Stimulated activated naive CD8-positive, alpha-beta T cell treated with anti-CD3 and anti-CD28 coated beads, Interleukin-15, Interleukin-2, amounts not matched to agents 100 ng/mL and 50 ng/mL, for 24 hours (primary cell): ENCODE data around the gene AKAP8L.
"Not testable (repeated sequence)": the region's sequence is repeated elsewhere in the genome, so short reads cannot be mapped to it uniquely, and the experiment has no call there.

Source experiments
- H3K27ac Mint-ChIP-seq: one replicate; pipeline ENCODE4 v1.8.0; 2021; ENCODE audit warnings: mild to moderate bottlenecking, mixed read lengths
- H3K27me3 Mint-ChIP-seq: one replicate; pipeline ENCODE4 v1.8.0; 2021; ENCODE audit warnings: mixed read lengths
- H3K36me3 Mint-ChIP-seq: one replicate; pipeline ENCODE4 v1.8.0; 2021; ENCODE audit warnings: low read depth, mixed read lengths
- H3K4me1 Mint-ChIP-seq: one replicate; pipeline ENCODE4 v1.8.0; 2021; ENCODE audit warnings: low read depth, mixed read lengths
- H3K4me3 Mint-ChIP-seq: one replicate; pipeline ENCODE4 v1.8.0; 2021; ENCODE audit warnings: mild to moderate bottlenecking, mixed read lengths
- H3K9me3 Mint-ChIP-seq: one replicate; pipeline ENCODE4 v1.8.0; 2021; ENCODE audit warnings: mixed read lengths

Gene AKAP8L

DNA sequence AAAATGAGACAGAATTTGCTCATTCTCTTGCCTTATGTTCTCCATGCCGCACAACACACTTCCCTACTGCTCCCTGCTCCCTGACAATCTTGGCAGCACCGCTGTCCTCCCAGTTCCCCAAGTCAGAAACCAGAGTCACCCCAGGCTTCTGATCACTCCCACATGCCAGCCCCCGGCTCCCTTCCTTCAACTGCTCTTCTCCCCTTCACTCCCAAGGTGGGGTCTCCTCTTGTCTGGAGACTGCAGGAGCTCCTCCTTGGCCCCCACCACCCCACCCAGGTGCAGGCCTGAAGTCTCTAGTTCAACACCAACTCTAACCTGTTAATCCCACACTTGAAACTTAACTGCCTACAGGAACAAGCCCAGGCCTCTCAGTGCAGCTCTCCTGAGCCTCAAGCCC, 22.4 kb downstream of the AKAP8L start:
- Mint-ChIP-seq H3K27ac (peak overlapping the region; percentile 24), H3K36me3 (peaks cover 41% of the 10 kb centered on the region), H3K4me1 (peaks cover 16% of the 10 kb centered on the region), H3K27me3 (no peaks in the 10 kb centered on the region), H3K9me3 (no peaks in the 10 kb centered on the region), H3K4me3 (no peak overlapping the region)

DNA sequence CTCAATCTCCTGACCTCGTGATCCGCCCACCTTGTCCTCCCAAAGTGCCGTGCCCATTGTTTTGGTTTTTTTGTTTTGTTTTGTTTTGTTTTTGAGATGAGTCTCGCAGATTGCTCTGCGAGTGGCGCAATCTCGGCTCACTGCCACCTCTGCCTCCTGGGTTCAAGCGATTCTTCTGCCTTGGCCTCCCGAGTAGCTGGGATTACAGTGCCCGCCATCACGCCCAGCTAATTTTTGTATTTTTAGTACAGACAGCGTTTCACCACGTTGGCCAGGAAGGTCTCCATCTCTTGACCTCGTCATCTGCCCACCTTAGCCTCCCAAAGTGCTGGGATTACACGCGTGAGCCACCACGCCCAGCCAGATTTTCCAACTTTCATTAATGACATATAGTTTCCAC, 23.5 kb downstream of the AKAP8L start:
- Mint-ChIP-seq H3K27ac (peak overlapping the region; percentile 26), H3K36me3 (peaks cover 49% of the 10 kb centered on the region)

DNA sequence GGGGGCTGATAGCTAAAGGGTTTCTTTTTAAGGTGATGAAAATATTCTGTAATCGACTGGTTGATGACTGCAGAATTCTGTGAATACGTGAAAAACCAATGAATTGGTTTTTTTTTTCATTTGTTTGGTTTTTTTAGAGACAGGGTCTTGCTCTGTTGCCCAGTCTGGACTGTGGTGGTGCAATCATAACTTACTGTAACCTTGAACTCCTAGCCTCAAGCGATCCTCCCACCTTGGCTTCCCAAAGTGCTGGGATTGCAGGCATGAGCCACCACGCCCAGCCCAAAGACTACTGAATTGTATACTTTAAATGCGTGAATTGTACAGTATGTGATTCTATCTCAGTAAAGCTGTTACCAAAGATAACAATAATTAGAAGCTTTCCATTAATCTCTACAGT, 24.4 kb downstream of the AKAP8L start:
- no peak overlapping the region for H3K27ac Mint-ChIP-seq
- H3K4me1 Mint-ChIP-seq = peaks cover 21% of the 10 kb centered on the region

More for the DNA sequence above, 23.5 kb downstream of the AKAP8L start:
- H3K27me3 Mint-ChIP-seq, H3K4me3 Mint-ChIP-seq, H3K9me3 Mint-ChIP-seq: not testable (repeated sequence)
- H3K4me1 Mint-ChIP-seq = peaks cover 21% of the 10 kb centered on the region

DNA sequence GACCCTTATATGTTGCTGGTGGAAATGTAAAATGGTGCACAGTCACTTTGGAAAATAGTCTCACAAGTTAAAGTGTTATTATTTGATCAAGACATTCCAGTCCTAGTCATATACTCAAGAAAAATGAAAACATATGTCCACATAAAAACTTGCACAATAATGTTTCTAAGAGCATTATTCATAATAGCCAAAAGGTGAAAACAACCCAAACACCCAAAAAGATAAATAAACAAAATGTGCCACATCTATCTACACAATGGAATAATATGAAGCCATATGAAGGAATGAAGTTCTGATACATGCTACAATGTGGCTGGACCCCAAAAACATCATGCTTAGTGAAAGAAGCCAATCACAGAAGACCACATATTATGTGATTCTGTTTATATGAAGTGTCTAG, 24.8 kb downstream of the AKAP8L start:
- Mint-ChIP-seq H3K36me3 (peaks cover 59% of the 10 kb centered on the region), H3K27ac (no peak overlapping the region)

More for the DNA sequence above, 24.4 kb downstream of the AKAP8L start:
- Mint-ChIP-seq H3K9me3 (no peaks in the 10 kb centered on the region), H3K27me3 (no peaks in the 10 kb centered on the region), H3K4me3 (no peak overlapping the region), H3K36me3 (peaks cover 54% of the 10 kb centered on the region)

DNA sequence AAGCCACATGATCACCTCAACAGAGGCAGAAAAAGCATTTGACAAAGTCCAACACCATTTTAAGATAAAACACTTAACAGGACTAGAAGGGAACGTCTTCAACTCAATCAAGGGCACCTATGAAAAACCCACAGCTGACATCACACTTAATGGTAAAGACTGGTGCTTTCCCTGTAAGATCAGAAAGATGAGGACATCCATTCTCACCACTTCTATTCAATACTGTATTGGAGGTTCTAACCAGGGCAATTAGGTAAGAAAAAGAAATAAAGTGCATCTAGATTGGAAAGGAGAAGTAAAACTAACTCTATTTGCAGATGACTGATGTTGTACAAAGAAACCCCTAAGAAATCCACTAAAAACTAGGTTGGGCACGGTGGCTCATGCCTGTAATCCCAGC, 28.0 kb downstream of the AKAP8L start:
- Mint-ChIP-seq H3K27me3 (no peaks in the 10 kb centered on the region), H3K27ac (peak overlapping the region; percentile 5), H3K36me3 (peaks cover 51% of the 10 kb centered on the region), H3K4me1 (peaks cover 18% of the 10 kb centered on the region), H3K4me3 (no peak overlapping the region), H3K9me3 (no peaks in the 10 kb centered on the region)

More for the DNA sequence above, 24.8 kb downstream of the AKAP8L start:
- Mint-ChIP-seq H3K4me3 (no peak overlapping the region), H3K9me3 (no peaks in the 10 kb centered on the region), H3K4me1 (peaks cover 21% of the 10 kb centered on the region), H3K27me3 (no peaks in the 10 kb centered on the region)

DNA sequence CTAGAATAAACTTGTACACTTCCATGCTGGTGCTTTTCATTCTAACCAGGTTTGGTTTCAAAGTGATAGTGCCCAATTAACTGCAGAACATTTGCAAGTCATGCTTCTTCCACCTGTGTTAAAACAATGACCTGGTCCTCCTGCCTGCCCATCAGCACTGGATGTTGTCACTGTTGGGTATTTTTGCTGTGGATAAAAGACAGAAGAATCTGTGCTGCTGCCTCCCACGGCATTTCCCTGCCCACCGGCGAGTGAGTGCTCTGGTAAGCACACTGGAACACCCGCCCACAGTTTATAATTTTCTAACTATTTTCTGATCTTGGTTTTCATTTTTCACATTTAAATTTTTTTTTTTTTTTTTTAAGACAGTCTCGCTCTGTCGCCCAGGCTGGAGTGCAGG, 36.9 kb downstream of the AKAP8L start:
- Mint-ChIP-seq H3K36me3 (peaks cover 31% of the 10 kb centered on the region), H3K27ac (peak overlapping the region; percentile 74), H3K27me3 (no peaks in the 10 kb centered on the region), H3K4me1 (peaks cover 33% of the 10 kb centered on the region), H3K9me3 (no peaks in the 10 kb centered on the region), H3K4me3 (no peak overlapping the region)

DNA sequence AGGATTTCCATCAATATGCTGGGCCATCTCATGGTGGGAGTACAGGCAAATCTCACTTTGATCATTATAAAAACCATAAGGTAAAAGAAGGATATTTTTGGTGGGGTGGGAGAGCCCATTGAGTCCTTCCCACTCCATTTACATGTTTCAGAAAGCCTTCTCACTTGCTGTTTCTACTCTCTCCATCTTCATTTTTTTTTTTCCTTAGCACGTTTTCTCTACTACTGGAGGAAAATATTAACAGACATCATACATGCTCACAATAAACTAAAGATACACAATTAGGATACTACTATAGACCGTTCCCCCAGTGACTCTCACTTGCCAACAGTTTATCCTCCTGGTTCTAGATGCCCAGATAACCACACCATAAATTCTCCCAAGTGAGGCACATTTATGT, 37.4 kb downstream of the AKAP8L start:
- Mint-ChIP-seq H3K27ac (peak overlapping the region; percentile 74), H3K4me3 (peak overlapping the region; percentile 90)

DNA sequence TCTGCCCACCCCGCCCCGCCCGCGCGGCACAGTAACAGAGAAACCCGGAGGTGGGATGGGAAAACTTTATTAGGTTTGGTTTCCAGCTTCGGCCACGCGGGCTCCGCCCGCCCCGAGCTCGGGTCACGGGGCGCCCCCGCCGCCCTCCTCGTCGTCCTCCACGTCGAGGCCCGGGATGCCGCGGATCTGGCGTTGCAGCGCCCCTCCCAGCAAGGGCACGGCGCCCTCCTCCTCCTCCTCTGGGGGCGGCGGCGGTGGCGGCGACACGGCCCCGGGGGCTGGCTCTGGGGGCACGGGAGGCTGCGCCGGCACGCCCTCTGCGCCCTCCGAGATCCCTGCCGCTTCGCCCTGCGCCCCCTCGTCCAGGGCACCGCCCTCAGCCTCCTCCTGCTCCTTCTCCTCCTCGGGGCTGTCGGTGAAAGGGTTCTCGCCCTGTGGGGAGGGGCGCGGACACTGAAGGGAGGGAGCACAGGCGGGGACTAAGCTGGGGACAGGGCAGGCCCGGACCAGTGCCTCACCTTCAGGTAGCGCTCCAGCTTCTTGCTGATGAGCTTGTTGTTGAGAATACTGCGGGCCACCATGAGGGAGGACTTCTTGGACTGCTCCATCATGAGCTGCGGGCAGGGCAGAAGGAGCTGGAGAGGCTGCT, 38.7 kb downstream of the AKAP8L start:
- Mint-ChIP-seq H3K27me3 (no peaks in the 10 kb centered on the region), H3K9me3 (no peaks in the 10 kb centered on the region), H3K4me3 (peak overlapping the region; percentile 90), H3K4me1 (peaks cover 39% of the 10 kb centered on the region), H3K36me3 (peaks cover 28% of the 10 kb centered on the region), H3K27ac (peak overlapping the region; percentile 99)

More for the DNA sequence above, 37.4 kb downstream of the AKAP8L start:
- H3K4me1 Mint-ChIP-seq = peaks cover 37% of the 10 kb centered on the region
- H3K36me3 Mint-ChIP-seq = peaks cover 32% of the 10 kb centered on the region
- H3K9me3 Mint-ChIP-seq = no peaks in the 10 kb centered on the region
- no peaks in the 10 kb centered on the region for H3K27me3 Mint-ChIP-seq

DNA sequence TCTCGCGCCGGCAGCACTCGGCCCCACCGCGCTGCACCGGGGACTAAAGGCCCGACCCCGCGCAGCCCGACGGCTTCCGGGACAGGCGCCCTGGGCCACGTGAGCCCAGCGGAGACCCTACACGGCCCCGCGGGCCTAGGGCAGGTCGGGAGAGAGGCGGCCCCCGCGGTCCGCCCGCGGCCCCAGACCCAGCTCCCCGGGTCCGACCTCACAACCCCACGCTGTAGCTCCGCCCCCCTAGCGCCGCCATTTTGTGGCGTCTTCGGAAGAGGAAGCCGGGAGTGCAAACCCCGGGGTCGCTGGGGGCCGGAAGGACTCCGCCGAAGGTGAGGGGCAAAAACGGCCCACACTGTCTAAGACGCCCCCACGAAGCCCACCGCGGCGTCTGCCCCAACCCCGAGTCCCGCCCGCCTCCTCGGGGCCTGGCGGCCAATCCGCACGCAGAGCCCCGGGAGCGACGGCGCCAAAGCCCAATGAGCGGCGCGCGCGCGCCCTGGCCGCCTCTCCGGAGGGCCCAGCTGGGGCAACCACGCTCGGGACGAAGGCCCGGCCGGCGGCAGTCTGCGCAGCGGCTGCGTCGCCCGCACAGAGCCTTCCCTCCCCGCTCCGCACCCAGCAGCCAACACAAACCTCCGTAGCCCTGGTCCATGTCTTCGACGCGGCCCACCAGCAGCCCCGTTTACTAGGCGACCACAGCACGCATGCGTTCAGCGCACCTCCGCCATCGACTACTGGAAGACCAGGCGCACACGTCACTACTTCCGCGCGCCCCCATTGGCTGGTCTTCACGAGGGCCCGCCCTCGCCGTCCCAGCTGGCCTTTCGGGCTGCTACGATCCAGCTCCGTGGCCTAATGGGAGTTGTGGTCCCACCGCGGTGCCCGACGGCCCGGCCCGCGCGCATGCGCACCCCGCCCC, 39.4 kb downstream of the AKAP8L start, which contains the start of gene AKAP8:
Gene AKAP8 (minus strand): TSS at position 705 of the 916 bp plus-strand sequence. CDS start 56 bp downstream, at position 649.
- Mint-ChIP-seq H3K27me3 (no peaks in the 10 kb centered on the region), H3K4me1 (peaks cover 41% of the 10 kb centered on the region), H3K4me3 (peak within 1 kb of the TSS; percentile 90), H3K9me3 (no peaks in the 10 kb centered on the region), H3K36me3 (peaks cover 28% of the 10 kb centered on the region), H3K27ac (peak within 1 kb of the TSS; percentile 99)

DNA sequence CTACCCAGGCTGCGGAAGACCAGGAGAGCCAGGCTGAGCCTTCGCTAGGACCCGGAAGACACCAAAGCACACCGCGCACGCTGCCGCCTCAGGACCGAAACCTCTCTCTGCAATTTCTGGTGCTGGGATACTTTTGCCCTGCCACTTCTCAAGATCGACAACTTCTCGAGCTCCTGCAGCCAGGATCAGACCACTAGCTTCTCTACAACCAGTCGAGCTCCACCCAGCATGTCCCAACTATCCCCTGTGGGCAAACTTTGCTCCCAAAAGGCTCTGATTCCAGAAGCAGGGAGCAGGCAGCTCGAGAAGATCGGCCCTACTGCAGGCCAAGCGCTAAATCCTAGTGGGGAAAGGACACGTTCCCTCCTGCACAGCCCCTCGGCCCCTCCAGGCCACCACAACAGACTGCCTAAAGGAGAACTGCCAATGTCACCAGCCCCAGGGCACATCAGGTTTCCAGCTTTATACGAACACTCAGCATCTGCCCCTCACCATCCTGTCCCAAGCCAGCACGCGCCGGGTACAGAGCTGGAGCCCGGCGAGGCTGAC, 40.2 kb downstream of the AKAP8L start:
- Mint-ChIP-seq H3K4me1 (peaks cover 41% of the 10 kb centered on the region), H3K9me3 (no peaks in the 10 kb centered on the region), H3K4me3 (peak overlapping the region; percentile 90), H3K27ac (peak overlapping the region; percentile 99), H3K36me3 (peaks cover 28% of the 10 kb centered on the region), H3K27me3 (no peaks in the 10 kb centered on the region)

DNA sequence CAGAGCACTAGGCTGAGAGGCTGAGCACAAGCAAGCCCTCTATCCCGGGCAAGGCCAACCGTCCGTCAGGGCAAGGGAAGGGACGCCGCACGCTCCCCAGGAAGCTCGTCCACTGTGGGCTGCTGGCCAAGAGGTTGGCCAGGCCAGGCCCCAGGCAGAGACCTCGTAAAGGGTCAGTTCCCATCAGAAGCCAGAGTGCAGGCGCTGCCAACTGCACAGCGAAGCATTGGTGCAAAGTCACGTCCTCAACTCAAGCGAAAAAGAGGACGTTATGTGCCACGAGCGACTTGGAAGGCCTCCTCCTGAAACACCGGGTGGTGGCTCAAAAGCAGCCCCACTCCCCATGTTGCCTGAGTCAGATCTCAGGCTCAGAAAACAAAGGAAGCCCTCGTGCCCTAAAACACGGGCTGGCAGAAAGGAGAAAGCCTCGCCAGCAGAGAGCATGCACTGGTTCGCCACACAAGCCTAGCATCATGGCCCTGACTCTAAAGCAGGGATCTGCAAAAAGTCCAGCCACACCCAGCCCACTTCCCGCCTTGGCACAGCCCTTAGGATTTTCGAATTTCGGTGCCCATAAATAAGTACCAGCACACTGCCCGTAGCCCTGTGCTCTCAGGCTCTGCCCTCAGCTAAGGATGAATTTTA, 43.9 kb downstream of the AKAP8L start:
- Mint-ChIP-seq H3K36me3 (peaks cover 37% of the 10 kb centered on the region), H3K27ac (peak overlapping the region; percentile 65), H3K27me3 (no peaks in the 10 kb centered on the region), H3K4me3 (no peak overlapping the region), H3K4me1 (peaks cover 34% of the 10 kb centered on the region), H3K9me3 (no peaks in the 10 kb centered on the region)

DNA sequence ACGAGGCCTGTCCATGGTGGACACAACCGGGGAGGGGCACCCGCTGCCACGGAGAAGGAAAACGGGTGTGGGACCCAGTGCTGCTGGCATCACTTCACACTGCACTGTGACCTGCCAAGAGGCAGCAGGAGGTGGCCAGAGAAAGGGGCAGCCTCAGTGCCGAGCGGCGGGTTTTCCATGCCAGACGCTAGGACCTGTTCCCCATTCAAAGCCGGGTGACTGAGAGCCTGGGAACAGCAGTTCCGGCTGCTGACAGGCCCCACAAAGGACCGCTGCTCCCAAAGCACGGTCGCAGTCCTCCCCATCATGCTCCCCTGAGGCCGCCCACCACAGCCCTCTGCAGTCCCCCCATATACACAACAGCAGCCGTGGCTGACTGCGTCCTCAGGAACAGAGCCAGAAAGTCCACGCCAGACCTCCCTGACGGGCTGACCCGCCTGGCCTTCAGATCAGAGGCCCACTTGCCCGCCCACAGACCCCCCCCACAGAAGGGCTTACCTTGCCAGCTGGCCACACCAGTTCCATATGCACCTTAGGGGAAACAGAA, 44.6 kb downstream of the AKAP8L start:
- peaks cover 31% of the 10 kb centered on the region for H3K4me1 Mint-ChIP-seq
- H3K36me3 Mint-ChIP-seq = peaks cover 43% of the 10 kb centered on the region
- no peak overlapping the region for H3K27ac Mint-ChIP-seq
- no peaks in the 10 kb centered on the region for H3K9me3 Mint-ChIP-seq
- no peak overlapping the region for H3K4me3 Mint-ChIP-seq
- H3K27me3 Mint-ChIP-seq = no peaks in the 10 kb centered on the region

DNA sequence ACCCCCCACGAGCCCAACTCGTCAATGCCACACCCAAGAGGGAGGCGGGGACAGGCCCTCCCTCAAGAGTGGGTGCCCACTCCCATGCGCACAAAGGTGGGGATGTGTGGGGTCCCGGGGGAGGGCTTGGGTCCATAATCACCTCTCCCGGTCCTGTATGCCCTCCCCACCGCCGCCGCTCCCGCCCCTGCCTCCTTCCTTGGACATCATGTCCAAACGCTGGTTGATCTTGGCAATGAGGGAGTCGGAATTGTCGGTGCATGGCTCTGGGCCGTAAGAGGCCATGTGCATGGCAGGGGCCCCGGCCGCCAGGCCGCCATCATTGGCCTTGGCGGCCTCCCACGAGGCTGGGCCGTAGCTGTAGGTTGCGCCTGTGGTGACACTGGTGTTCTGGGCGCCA, 45.1 kb downstream of the AKAP8L start:
- H3K27me3 Mint-ChIP-seq = no peaks in the 10 kb centered on the region
- no peak overlapping the region for H3K27ac Mint-ChIP-seq
- peaks cover 31% of the 10 kb centered on the region for H3K4me1 Mint-ChIP-seq
- peaks cover 46% of the 10 kb centered on the region for H3K36me3 Mint-ChIP-seq
- H3K9me3 Mint-ChIP-seq = no peaks in the 10 kb centered on the region
- H3K4me3 Mint-ChIP-seq = no peak overlapping the region

DNA sequence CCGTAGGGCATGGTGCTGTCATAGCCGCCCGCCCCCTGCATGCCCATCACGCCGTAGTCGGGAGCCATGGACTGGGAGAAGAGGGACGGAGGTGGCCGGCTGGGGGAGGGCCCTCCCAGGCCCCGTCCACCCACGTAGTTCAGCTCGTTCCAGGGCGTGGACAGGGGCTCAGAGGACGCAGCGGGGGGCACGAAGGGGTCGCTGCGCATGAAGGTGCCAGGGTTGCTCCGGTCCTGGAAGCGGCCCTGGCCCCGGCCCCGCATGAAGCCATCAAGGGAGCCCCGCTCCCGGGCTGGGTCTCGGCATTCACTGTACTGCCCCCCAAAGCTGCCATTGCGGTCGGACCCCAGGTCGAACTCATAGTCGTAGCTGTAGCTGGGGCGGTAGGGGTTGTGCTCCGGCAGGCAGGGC, 45.9 kb downstream of the AKAP8L start:
- H3K4me3 Mint-ChIP-seq = no peak overlapping the region
- no peaks in the 10 kb centered on the region for H3K9me3 Mint-ChIP-seq
- no peak overlapping the region for H3K27ac Mint-ChIP-seq
- peaks cover 25% of the 10 kb centered on the region for H3K4me1 Mint-ChIP-seq
- H3K36me3 Mint-ChIP-seq = peaks cover 46% of the 10 kb centered on the region
- H3K27me3 Mint-ChIP-seq = no peaks in the 10 kb centered on the region
